Astrocyte of the cerebellum (primary cell): ENCODE results near the gene PLAGL1.

Experiments
- DNase-seq: peaks from one replicate; pipeline ENCODE4 v3.0.0-alpha.2; 2011; ENCODE audit warnings: low read depth
- H3K4me3 ChIP-seq: 2 replicates; pipeline ENCODE4 v1.5.1; 2011; ENCODE audit warnings: mild to moderate bottlenecking, low read depth, low read length, moderate library complexity
- CTCF ChIP-seq: IDR thresholded peaks from 2 replicates; pipeline ENCODE4 v1.5.1; 2012; ENCODE audit warnings: low read length, low read depth, moderate library complexity, mild to moderate bottlenecking; ENCODE audit errors: missing control alignments
- in situ Hi-C: cut with HindIII; loops from 2 replicates; pipeline ENCODE4 v1.10.0; 2017; ENCODE audit warnings: low sequenced_read_pairs

PLAGL1 gene

GRCh38 chr6:143973097-143973966 lies 34.7 kb downstream of the PLAGL1 start:
- TF ChIP-seq CTCF: no peak
- DNase-seq: no peak
- in situ Hi-C loops: no loop called here
- H3K4me3 ChIP-seq: no peak overlapping the region

- no peak for TF ChIP-seq CTCF
- H3K4me3 ChIP-seq: no peak overlapping the region
- in situ Hi-C loops: no loop called here
- no peak for DNase-seq
Observed at GRCh38 chr6:143971482-143972205, 36.4 kb downstream of the PLAGL1 start.

GRCh38 chr6:143970456-143971218 lies 37.4 kb downstream of the PLAGL1 start:
- no peak for TF ChIP-seq CTCF
- in situ Hi-C loops: no loop called here
- DNase-seq: no peak
- no peak overlapping the region for H3K4me3 ChIP-seq

GRCh38 chr6:143969077-143969476 lies 39.0 kb downstream of the PLAGL1 start:
- no peak overlapping the region for H3K4me3 ChIP-seq
- no peak for DNase-seq
- no peak for TF ChIP-seq CTCF
- in situ Hi-C loops: no loop called here

- in situ Hi-C loops: no loop called here
- H3K4me3 ChIP-seq: no peak overlapping the region
- no peak for TF ChIP-seq CTCF
- no peak for DNase-seq
Observed at GRCh38 chr6:143967706-143968376, 40.2 kb downstream of the PLAGL1 start.

- DNase-seq: no peak
- H3K4me3 ChIP-seq: no peak overlapping the region
- no peak for TF ChIP-seq CTCF
- in situ Hi-C loops: no loop called here
Observed at GRCh38 chr6:143966312-143966711, 41.7 kb downstream of the PLAGL1 start.
